Measurements from ENCODE around the gene ACTBL2. TPM values are rescaled to one million over a fixed set of nuclear protein-coding genes. Genes with fewer than 3 reads are reported as not detected.

The ACTBL2 gene
- total RNA-seq, 1 experiment from 2014 or later: not detected

GRCh38 chr5:57493034-57493433 is 10.4 kb upstream of the ACTBL2 start:
- Mint-ChIP-seq H3K4me1 (peaks cover 14% of the 10 kb centered on the region), H3K27me3 (ENCODE audit: low read depth) (no peaks in the 10 kb centered on the region), H3K9me3 (peaks cover 4% of the 10 kb centered on the region), H3K36me3 (no peaks in the 10 kb centered on the region), H3K4me3 (no peak overlapping the region), H3K27ac (no peak overlapping the region)
- TF ChIP-seq NFE2L1 (CRISPR knock-in tag; IDR thresholded peaks at IDR 0.05) (no peak), NFYB (CRISPR knock-in tag; conservative IDR thresholded peaks at IDR 0.05; ENCODE audit: low read depth) (no peak), ZNF121 (CRISPR knock-in tag; IDR thresholded peaks at IDR 0.05) (no peak), FOXP1 (CRISPR knock-in tag; IDR thresholded peaks at IDR 0.05; ENCODE audit: borderline replicate concordance) (no peak), OVOL2 (CRISPR knock-in tag; IDR thresholded peaks at IDR 0.05; ENCODE audit: borderline replicate concordance) (no peak), PRRX2 (CRISPR knock-in tag; IDR thresholded peaks at IDR 0.05) (no peak), ZNF281 (CRISPR knock-in tag; IDR thresholded peaks at IDR 0.05) (no peak)
- ChIA-PET CTCF (no interaction called here), POLR2A (no interaction called here)
- no peak for DNase-seq (ENCODE audit: low spot score)
- no peak for ATAC-seq

GRCh38 chr5:57492632-57493031 is 10.0 kb upstream of the ACTBL2 start:
- POLR2A ChIA-PET: no interaction called here
- ATAC-seq (no peak), DNase-seq (ENCODE audit: low spot score) (no peak)
- H3K4me1 Mint-ChIP-seq: peaks cover 14% of the 10 kb centered on the region
- H3K4me3 Mint-ChIP-seq: no peak overlapping the region
- no peaks in the 10 kb centered on the region for H3K27me3 Mint-ChIP-seq (ENCODE audit: low read depth)
- no peaks in the 10 kb centered on the region for H3K36me3 Mint-ChIP-seq
- H3K9me3 Mint-ChIP-seq: peaks cover 4% of the 10 kb centered on the region
- no peak overlapping the region for H3K27ac Mint-ChIP-seq
- CTCF ChIA-PET: no interaction called here
- TF ChIP-seq STAT6 (CRISPR knock-in tag; conservative IDR thresholded peaks at IDR 0.05; ENCODE audit: low read depth) (no peak), JAZF1 (CRISPR knock-in tag; IDR thresholded peaks at IDR 0.05) (no peak)

GRCh38 chr5:57491369-57491965 is 8.9 kb upstream of the ACTBL2 start:
- DNase-seq (ENCODE audit: low spot score) (no peak), ATAC-seq (no peak)
- POLR2A ChIA-PET: no interaction called here
- peaks cover 14% of the 10 kb centered on the region for H3K4me1 Mint-ChIP-seq
- no peaks in the 10 kb centered on the region for H3K27me3 Mint-ChIP-seq (ENCODE audit: low read depth)
- no peaks in the 10 kb centered on the region for H3K36me3 Mint-ChIP-seq
- CTCF ChIA-PET: no interaction called here
- H3K4me3 Mint-ChIP-seq: no peak overlapping the region
- H3K9me3 Mint-ChIP-seq: no peaks in the 10 kb centered on the region
- no peak overlapping the region for H3K27ac Mint-ChIP-seq
- no peak for TF ChIP-seq ZNF416 (CRISPR knock-in tag; IDR thresholded peaks at IDR 0.05)
- TF ChIP-seq USF2 (CRISPR knock-in tag; IDR thresholded peaks at IDR 0.05): no peak
- no peak for TF ChIP-seq CDX4 (CRISPR knock-in tag; IDR thresholded peaks at IDR 0.05; ENCODE audit: borderline replicate concordance)
- TF ChIP-seq ZNF671 (CRISPR knock-in tag; IDR thresholded peaks at IDR 0.05): no peak
- TF ChIP-seq ZNF138 (CRISPR knock-in tag; conservative IDR thresholded peaks at IDR 0.05): no peak
- no peak for TF ChIP-seq NR3C1 (CRISPR knock-in tag; conservative IDR thresholded peaks at IDR 0.05; ENCODE audit: low read depth)
- TF ChIP-seq GABPB1 (CRISPR knock-in tag; IDR thresholded peaks at IDR 0.05): no peak
- no peak for TF ChIP-seq NR1H2 (CRISPR knock-in tag; IDR thresholded peaks at IDR 0.05)
- TF ChIP-seq ZMAT4 (CRISPR knock-in tag; IDR thresholded peaks at IDR 0.05): no peak
- no peak for TF ChIP-seq MXD4 (CRISPR knock-in tag; IDR thresholded peaks at IDR 0.05; ENCODE audit: borderline replicate concordance)
- no peak for TF ChIP-seq ZBTB21 (CRISPR knock-in tag; IDR thresholded peaks at IDR 0.05; ENCODE audit: borderline replicate concordance)
- TF ChIP-seq ATF1 (CRISPR knock-in tag; IDR thresholded peaks at IDR 0.05): no peak
- TF ChIP-seq CTCF (IDR thresholded peaks at IDR 0.05): no peak
- no peak for TF ChIP-seq MLX (CRISPR knock-in tag; IDR thresholded peaks at IDR 0.05)
- TF ChIP-seq TP53 (CRISPR knock-in tag; IDR thresholded peaks at IDR 0.05): no peak

All from WTC11 (cell line).